Amniotic epithelial cell (primary cell): ENCODE data around the gene CTAGE9.
"Not testable (repeated sequence)": the region's sequence is repeated elsewhere in the genome, so short reads cannot be mapped to it uniquely, and the experiment has no call there.

Experiments used
- DNase-seq: peaks from one replicate; pipeline ENCODE4 v3.0.0-alpha.2; 2010; ENCODE audit warnings: low read depth

CTAGE9 gene, protein sequence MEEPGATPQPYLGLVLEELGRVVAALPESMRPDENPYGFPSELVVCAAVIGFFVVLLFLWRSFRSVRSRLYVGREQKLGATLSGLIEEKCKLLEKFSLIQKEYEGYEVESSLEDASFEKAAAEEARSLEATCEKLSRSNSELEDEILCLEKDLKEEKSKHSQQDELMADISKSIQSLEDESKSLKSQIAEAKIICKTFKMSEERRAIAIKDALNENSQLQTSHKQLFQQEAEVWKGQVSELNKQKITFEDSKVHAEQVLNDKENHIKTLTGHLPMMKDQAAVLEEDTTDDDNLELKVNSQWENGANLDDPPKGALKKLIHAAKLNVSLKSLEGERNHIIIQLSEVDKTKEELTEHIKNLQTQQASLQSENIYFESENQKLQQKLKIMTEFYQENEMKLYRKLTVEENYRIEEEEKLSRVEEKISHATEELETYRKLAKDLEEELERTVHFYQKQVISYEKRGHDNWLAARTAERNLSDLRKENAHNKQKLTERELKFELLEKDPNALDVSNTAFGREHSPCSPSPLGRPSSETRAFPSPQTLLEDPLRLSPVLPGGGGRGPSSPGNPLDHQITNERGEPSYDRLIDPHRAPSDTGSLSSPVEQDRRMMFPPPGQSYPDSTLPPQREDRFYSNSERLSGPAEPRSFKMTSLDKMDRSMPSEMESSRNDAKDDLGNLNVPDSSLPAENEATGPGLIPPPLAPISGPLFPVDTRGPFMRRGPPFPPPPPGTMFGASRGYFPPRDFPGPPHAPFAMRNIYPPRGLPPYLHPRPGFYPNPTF

DNA sequence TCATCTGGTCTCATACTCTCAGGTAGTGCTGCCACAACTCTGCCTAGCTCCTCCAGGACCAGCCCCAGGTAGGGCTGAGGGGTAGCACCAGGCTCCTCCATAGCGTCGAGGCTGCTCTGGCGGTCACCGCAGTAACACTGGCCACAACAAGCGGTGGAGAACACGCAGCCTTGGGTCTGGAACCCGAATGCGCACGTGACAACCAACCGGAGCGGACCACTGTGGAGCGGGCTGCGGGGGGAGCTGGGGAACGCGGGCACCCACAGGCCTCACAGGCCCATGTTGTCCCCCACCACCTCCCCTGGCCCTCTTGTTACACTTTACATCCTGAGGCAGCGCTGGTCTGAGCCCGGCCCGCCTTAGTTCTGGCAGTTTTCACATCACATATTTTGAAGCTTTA lies at the start of gene CTAGE9:
CTAGE9 (minus strand) TSS at position 101 of the 400 bp plus-strand sequence; CDS start at position 101, 0 bp downstream.
- DNase-seq = not testable (repeated sequence)

- no peak for DNase-seq
Observed at GRCh38 chr6:131758920-131759319, 48.1 kb upstream of the CTAGE9 start.

DNA sequence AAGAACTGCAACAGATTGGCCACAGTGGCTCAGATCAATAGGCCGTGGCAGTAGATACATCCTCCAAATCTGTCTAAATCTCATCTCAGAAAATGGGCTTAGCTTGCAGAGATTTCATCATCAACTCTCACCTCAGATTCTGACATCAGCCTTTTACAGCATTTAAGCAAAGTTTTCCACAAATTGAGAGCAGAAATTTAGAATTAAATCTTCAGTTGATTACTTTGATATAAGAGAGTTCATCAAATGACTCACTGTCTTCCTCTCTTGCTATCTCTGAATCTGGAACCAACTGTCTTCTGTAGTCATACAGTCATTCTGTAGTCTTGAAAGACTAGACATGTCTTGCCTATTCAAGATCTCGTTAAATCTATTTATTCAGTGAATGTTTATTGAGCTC lies 45.2 kb upstream of the CTAGE9 start:
- DNase-seq = no peak

GRCh38 chr6:131755597-131755996 lies 44.8 kb upstream of the CTAGE9 start:
- peak; percentile 48 for DNase-seq

DNA sequence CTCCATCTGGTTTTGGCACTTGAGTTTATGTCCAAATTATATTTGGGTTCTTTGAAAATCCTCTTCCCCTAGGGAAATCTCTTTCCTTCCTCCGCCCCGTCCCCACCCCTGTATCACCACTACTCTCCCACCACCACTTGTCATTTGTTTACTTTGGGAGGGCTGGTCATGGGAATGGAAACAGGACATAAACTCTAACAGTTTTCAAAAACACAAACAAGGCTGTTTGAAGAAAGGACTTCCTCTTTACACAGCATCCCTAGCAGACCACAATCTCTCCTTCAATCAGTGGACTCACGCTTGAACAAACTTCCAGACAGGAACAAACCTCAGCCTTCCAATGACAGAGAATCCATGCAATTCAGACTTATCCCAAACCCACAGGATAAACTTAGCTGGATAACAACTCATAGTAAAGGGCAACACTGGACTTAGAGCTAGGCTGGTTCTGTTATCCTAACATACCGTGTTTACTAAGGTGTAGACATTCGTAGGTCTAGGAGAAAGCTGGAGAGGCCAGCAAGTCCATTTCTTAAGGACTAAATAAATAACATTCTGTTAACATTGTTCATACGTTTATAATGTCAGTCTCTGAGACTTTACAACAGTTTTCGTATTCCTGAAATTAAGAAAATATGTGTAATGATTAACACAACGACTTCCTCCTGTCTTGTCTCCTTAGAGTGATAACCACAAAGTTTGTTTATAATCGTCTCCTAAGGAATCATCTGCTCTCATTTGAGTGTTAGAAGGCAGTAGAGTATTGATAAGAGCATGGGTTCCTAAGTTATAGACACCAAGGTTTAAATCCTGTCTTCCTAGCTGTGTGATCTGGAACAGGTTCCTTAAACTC lies 44.1 kb upstream of the CTAGE9 start:
- no peak for DNase-seq

DNA sequence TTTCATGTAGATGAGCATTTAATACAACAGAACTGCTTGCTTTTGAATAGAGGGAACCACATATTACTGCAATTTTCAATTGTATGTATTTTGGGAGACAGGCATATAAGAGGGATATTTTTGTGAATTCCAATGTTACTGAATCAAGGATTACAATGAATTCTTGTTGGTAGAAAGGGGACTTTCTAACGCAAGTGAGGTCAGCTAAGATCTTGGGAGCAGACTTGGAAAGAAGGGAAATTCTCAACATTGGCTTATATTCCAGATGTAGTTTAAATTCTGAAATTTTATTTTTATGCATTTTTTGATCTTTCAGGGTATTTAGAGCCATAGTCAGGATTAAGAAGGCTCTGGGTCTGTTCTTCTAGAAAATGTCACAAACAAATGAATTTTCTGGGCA lies 43.3 kb upstream of the CTAGE9 start:
- no peak for DNase-seq

GRCh38 chr6:131751012-131751715 lies 40.3 kb upstream of the CTAGE9 start:
- DNase-seq = not testable (repeated sequence)

DNA sequence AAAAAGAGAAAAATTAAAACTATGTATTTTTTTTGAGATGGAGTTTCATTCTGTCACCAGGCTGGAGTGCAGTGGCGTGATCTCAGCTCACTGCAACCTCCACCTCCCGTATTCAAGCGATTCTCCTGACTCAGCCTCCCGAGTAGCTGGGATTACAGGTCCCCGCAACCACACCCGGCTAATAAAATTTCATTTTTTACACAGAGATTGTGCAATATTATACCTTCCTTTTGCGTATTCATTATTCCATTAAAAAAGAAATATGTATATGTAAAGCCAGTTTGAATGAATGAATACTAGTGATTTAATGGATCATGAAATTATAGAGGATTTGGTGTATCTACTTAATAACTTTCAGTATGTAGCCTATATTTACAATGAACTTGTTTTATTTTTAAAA lies 38.2 kb upstream of the CTAGE9 start:
- no peak for DNase-seq

DNA sequence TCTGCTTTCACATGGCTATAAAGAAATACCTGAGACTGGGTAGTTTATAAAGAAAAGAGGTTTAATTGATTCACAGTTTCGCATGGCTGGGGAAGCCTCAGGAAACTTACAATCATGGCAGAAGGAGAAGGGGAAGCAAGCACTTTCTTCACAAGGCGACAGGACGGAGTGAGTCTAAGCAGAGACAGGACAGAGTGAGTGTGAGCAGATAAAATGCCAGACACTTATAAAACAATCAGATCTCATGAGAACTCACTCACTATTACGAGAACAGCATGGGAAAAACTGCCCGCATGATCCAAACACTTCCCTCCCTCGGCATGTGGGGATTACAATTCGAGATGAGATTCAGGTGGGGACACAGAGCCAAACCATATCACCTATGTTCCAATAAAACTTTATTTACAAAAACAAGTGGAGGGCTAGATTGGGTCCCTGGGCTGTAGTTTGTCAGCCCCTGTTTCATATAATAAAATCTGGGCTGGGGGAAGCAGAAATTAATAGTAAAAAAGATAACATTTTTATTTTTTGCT lies 37.1 kb upstream of the CTAGE9 start:
- DNase-seq = no peak

DNA sequence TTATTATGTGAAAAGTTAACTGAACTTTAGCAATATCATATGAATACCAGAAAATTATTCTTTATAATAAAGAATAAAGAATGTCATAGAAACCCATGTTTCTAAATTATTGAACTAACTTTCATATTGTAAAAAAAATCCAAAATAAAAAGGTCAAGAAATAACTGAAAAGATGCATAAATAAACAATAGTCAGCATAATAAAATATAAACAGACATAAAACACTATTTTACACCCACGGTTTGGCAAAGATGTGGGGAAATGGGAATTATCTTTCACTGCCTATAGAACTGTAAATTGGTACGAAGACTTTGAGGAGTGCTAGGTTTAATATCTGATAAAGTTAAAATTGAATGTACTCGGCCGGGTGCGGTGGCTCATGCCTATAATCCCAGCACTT lies 34.7 kb upstream of the CTAGE9 start:
- DNase-seq = no peak

DNA sequence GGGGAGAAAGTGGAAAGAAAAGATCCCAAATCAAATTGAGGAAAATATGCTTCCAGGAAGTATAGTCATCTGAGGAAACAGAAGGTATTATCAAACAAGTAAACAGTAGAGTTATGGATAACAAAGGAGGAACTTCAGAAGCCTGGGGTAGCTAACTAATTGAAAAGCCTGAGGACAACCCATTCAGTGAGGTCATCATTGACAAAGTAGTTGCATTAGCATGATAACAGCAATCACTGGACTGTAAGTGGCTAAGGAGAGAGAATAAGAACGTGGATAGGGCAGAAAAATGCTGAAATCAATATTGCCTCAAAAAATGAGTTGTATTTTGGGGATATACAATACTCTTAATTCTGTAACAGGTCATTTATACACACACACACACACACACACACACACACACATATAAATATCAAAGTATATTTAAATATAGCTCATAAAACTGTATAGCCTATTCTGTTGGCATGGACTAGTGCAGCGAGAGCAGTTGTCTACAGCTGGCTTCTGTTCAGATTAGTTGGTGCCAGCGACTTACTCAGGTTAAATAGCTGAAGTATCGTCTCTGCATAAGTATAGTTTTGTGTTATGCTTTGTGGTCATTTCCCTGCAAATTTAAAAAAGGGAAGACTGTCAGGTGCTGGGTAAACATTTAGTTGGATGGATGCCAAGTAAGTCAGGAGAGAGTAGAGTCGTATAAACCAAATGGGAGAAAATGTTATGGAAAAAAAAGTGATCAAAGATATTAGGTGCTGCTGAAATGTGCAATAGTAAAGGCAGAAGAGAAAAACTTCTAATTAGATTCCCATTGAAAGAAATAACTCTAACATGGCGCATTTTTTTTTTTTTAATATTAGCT lies 33.8 kb upstream of the CTAGE9 start:
- DNase-seq = no peak

GRCh38 chr6:131741688-131742393 lies 31.0 kb upstream of the CTAGE9 start:
- DNase-seq = no peak

GRCh38 chr6:131740161-131740560 lies 29.3 kb upstream of the CTAGE9 start:
- DNase-seq = no peak

- no peak for DNase-seq
Observed at GRCh38 chr6:131739136-131739535, 28.3 kb upstream of the CTAGE9 start.

GRCh38 chr6:131736811-131737210 lies 26.0 kb upstream of the CTAGE9 start:
- DNase-seq = no peak

DNA sequence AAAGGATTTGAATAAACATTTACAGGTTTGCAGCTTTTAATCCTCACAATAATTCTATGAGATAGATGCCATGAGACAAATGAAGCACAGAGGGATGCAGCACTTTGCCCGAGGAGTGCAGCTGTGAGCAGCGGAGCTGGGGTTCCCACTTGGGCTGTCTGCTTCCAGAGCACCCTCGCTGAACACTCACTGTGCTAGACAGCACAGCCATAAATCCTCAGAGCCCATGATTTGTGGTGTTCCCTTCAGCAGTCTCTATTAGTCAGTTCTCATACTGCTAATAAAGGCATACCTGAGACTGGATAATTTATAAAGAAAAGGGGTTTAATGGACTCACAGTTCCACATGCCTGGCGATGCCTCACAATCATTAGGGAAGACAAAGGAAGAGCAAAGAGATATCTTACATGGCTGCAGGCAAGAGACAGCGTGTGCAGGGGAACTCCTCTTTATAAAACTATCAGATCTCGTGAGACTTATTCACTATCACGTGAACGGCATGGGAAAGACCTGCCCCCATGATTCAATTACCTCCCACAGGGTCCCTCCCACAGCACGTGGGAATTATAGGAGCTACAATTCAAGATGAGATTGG lies 25.3 kb upstream of the CTAGE9 start:
- peak; percentile 61 for DNase-seq

DNA sequence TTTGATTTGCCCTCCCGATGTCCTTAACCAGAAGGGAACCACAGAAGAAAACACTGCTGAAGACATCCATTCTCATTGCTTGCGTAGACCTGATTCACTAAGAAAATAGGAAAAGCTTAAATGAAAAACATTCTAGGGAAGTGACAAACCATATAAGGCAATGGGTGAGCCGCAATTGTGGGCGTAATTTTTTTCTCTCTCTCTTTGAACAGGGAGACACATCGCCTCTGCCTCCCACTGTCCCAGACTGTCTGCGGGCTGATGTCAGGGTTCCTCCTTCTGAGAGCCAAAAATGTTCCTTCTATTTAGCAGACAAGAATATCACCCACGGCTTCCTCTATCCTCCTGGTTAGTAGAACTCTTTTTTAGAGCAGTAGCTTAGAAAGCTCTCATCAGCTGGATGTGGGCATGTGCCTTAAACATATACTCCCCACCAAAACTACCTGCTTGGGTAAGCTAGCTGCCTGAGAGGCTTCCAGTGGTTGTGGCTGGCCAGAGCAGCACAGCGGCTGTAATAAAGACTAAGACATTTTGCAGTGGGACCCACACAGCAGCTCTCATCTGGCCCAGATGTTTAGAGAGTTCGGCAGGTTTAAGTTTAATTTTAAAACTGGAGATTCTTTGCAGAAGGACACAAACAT lies 22.7 kb upstream of the CTAGE9 start:
- peak; percentile 45 for DNase-seq

GRCh38 chr6:131731224-131731623 lies 20.4 kb upstream of the CTAGE9 start:
- DNase-seq = no peak

DNA sequence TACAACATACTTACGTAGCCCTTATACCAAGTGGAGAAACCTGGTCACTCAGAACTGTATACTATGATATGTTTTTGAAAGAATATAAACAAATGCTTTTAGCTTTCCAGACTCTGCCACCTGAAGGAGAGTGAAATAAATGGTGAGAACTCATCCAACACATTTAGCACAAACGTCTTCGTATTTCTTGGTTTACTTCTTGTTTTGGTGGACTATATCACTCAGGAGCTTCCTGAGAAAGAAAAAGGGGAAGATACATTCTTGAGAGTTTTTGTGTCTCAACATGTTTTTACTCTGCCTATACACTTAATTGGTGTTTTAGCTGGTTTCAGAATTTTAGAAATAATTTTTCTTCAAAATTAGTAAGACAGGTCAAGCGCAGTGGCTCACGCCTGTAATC lies 19.4 kb upstream of the CTAGE9 start:
- DNase-seq = no peak
